ENCODE measurements around the gene MAOB.
"Not testable (repeated sequence)": the region's sequence is repeated elsewhere in the genome, so short reads cannot be mapped to it uniquely, and the experiment has no call there.

Gene MAOB

DNA sequence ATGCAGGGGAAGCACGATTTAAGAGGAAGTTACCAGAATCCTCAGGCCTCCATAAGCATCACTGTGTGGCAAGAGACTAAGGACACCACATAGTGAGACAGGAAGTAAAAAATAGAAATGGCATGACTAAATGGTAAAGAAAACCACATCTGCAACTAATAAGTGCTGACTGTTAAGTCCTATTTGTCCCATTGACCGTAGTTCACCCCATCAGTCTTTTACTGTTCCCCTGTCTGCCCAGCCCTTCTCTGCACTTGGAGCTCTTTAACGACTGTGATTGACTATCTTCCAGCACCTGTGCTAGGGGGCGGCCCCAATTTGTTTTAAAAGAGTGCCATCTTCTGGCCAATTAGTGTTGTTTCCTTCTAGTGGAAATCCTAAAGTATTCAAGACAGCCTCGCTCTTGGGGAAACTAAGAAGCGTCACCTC lies 132.0 kb downstream of the MAOB start:
- peak; percentile 42 for DNase-seq

DNA sequence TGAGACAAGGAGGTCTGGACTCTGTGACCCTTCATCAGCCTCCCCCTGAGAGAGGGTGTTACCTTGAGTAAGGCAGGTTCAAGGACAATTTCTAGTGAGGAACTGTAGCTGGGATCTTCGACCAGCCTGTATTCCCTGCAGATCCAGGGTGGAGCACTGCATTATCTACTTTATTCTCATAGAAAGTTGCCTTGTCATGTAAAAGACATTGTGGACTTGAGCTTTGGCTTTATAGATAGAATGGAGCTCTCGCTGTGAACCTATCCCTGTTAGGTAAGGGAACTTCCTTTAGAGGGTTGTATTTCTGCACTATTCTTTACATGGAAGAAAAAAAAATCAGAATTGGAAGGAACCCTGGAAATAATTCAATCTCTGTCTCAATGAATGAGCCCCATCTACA lies 134.8 kb downstream of the MAOB start:
- no peak for DNase-seq

GRCh38 chrX:43745938-43746721 lies 136.1 kb downstream of the MAOB start:
- DNase-seq, result no peak

GRCh38 chrX:43744284-43744683 lies 138.0 kb downstream of the MAOB start:
- no peak for DNase-seq

DNA sequence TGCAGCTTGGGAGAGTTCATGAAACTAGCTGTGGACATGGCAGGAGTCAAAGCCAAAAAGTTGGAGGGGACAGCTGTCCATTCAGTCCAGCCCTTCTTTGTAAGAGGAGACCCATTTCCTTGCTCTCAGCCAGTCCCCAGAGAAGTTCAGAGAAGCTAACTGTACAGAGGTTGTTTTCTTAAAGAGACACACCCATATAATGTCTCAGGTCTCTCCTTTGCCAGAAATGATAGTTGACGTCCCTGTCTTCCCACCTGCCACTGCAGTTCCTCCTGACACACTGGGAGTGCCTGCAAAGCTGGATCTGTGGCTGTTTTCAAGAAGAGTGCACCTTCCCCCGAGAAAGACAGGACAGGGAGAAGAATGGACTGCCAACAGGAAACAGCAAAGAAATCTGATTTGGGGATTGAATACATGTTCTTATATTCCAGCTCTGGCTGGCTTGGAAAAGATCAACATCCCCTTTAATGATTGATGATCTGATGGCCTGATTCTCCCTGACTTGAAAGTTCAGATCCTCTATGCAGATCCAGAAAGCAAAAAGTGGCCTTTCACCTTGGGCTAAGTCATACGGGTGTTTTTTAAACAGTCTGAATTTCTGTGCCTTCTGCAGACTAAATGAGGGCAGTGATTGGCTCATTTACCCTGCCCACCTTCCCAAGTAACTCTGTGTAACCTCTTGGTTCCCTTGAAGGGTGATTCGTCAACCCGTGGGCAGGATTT lies 139.0 kb downstream of the MAOB start:
- DNase-seq, result no peak

DNA sequence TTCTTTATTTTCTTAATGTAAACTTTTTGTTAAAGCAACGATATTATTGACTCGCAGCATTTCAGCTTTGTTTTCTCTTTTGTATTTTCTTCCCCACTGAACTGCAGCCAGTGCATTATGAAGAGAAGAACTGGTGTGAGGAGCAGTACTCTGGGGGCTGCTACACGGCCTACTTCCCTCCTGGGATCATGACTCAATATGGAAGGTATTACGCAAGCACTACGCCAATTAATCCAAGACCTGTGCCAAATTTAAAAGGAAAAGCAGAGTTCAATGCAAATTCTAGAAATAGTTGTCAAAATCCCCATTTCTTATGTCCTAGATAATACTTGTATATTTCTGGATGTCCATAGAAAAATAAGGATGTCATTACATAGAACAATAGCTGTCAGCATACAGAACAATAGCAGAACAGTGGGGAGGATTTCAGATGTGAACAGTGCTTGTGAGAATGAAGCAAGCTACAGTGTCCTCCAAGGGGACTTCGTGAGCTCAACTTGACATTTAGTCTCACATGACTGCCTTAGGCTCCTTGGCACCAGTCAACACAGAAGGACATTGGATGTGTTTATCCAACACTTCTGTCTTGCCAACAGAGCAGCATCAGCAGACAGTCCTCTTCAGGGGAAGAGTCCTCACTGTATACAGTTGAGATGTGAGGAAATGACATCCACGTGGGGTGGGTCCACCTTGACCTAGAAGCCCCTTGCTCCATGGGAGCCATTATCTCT lies 140.2 kb downstream of the MAOB start:
- DNase-seq, result no peak

DNA sequence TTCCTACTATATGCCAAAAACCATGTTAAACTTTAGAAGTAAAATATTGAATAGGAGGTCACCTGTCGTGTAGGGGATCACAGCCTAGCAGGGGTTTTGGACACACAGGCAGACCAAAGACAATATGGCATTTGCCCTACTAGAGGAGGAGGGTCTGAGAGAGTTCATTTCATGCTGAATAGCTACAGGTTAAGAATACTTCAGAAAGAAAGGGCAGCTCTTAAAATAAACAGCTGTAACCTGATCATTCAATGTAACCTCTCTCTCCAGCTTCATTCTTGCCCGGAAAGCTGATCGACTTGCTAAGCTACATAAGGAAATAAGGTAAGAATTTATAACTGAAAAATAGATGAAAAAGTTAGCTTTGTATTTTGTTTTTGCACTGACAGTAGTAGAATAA lies 146.3 kb downstream of the MAOB start:
- no peak for DNase-seq

- no peak for DNase-seq
These were observed 146.7 kb downstream of the MAOB start for GRCh38 chrX:43735534-43735933.

DNA sequence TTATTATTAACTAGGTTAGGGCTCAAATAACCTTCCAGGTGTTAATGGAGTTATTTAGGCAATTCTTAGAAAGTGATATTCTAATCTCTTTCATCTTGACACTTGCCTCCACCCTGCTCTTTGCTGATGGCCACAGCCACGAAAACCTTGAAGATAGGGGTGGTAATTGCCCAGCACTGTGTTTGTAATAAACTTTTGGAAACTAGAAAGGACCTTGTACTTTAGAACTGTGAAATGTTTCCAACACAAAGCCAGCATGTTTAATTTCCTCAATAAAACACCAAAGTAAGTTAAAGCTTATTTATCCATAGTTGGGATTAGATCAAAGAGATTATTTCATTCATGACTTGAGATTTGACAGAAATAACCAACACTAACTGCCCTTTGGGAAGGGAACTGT lies 147.8 kb downstream of the MAOB start:
- DNase-seq, result no peak

DNA sequence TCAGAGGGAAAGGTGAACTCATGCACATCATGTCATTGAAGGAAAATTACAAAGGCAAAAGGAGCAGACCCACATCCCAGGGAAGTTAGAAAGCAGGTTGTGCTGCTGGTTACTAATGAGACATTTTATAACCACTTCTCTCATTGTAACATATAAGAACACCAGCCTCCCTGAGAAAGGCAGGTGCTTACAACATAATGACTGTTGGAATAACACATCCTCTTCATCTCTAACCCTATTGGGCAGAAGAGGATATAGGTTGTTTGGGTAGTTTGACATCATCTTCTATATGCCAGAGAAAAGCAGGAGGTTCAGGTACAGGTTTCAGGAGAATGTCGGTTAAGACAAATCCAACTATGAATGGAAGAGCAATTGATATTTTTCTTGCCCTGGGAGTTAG lies 148.6 kb downstream of the MAOB start:
- no peak for DNase-seq

DNA sequence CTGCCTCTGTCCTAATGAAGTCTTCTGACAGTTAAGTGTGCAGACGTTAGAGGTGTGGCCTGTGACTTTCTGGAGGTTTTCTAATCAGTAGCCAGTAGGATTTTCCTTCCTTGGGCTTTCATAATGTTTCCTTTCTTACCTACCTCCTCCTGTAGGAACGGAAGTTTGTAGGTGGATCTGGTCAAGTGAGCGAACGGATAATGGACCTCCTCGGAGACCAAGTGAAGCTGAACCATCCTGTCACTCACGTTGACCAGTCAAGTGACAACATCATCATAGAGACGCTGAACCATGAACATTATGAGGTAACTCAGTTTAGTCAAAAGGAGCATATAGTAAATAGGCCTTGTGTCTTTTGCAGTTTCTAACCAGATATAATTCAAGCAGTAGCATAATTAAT lies 151.2 kb downstream of the MAOB start:
- DNase-seq, result no peak

GRCh38 chrX:43728966-43729365 lies 153.3 kb downstream of the MAOB start:
- DNase-seq, result no peak

GRCh38 chrX:43728002-43728401 lies 154.2 kb downstream of the MAOB start:
- no peak for DNase-seq

DNA sequence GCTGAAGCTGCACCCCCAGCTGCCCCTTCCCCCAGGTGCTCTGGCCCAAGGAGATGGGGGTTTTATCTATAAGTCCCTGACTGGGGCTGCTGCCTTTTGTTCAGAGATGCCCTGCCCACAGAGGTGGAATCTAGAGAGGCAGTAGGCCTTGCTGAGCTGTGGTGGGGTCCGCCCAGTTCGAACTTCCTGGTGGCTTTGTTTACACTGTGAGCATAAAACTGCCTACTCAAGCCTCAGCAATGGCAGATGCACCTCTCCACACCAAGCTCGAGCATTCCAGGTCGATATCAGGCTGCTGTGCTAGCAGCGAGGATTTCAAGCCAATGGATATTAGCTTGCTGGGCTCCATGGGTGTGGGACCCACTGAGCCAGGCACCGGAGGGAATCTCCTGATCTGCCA lies 155.0 kb downstream of the MAOB start:
- not testable (repeated sequence) for DNase-seq

- DNase-seq, result not testable (repeated sequence)
These were observed 157.0 kb downstream of the MAOB start for GRCh38 chrX:43725227-43725626.

DNA sequence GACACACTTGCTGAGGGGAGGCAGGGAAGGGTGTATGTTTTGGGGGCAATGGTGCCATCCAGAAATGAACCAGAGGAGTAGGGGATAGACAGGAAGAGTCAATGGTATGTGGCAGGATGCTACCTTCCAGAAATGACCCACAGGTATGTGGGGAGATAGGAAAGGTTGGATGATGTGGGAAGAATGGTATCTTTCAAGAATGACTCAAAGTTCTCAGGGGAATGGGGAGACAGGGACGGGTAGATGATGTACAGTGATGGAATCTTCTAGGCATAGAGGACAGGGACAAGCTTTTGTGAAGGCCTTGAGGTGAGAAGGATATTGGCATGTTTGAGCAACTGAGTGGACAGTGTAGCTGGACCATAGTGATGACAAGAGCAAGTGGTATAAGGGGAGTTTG lies 161.3 kb downstream of the MAOB start:
- DNase-seq, result no peak

GRCh38 chrX:43720082-43720481 lies 162.2 kb downstream of the MAOB start:
- no peak for DNase-seq

DNA sequence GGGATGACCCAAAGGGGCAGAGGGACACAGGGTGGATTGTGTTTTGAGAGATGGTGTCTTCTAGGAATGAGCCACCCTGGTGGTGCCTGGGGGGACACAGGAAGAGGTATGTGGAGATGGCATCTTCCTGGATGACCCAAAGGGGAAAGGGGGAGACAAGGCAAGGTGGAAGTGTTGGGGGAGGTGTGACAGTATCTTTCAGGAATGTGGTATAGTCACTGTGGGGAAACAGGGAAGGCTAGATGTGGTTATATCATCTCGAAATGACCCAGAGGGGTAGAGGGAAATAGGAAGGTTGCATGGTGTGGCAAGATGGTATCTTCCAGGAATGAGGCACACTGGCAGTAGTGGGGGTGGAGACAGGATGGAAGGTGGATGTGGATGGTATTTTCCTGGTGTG lies 163.3 kb downstream of the MAOB start:
- DNase-seq, result no peak

DNA sequence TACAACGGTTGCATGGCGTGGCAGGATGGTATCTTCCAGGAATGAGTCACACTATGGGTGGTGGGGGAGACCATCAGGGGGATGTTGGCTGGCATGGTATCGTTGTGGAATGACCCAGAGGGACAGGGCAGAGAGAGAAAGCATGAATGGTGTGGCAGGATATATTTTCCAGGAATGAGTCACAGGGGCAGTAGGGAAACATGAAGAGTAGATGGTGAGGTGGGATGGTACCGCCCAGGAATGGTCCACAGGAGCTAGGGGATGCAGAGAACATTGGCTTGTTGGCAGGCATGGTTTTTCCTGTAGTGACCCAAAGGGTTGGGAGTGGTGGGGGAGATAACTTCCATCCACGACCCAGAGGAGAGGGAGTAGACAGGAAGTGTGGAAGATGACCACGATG lies 163.7 kb downstream of the MAOB start:
- no peak for DNase-seq

GRCh38 chrX:43718081-43718480 lies 164.2 kb downstream of the MAOB start:
- DNase-seq, result no peak

GRCh38 chrX:43717161-43717560 lies 165.1 kb downstream of the MAOB start:
- DNase-seq, result no peak

GRCh38 chrX:43716696-43717095 lies 165.6 kb downstream of the MAOB start:
- no peak for DNase-seq
